HG02870 (cell line): ENCODE data around the gene DGKI.

ENCODE experiments used
- ATAC-seq: cut with Tn5 transposase; IDR thresholded peaks from one replicate; pipeline ENCODE4 v1.9.1; 2021; ENCODE audit warnings: mild to moderate bottlenecking, moderate library complexity; ENCODE audit not compliant: unreplicated experiment

The DGKI gene

GRCh38 chr7:137609500-137609899 is 237.3 kb downstream of the DGKI start:
- no peak for ATAC-seq

GRCh38 chr7:137606061-137606674 is 240.6 kb downstream of the DGKI start:
- ATAC-seq, result no peak

- no peak for ATAC-seq
These were observed 243.7 kb downstream of the DGKI start for GRCh38 chr7:137603043-137603442.

GRCh38 chr7:137601642-137602041 is 245.1 kb downstream of the DGKI start:
- ATAC-seq, result no peak

- ATAC-seq, result no peak
These were observed 248.9 kb downstream of the DGKI start for GRCh38 chr7:137597856-137598255.

- ATAC-seq, result no peak
These were observed 253.6 kb downstream of the DGKI start for GRCh38 chr7:137593115-137593711.

GRCh38 chr7:137592232-137592896 is 254.4 kb downstream of the DGKI start:
- ATAC-seq, result peak; percentile 69

- ATAC-seq, result no peak
These were observed 255.3 kb downstream of the DGKI start for GRCh38 chr7:137591421-137591837.

GRCh38 chr7:137590756-137591305 is 255.9 kb downstream of the DGKI start:
- ATAC-seq, result no peak

- no peak for ATAC-seq
These were observed 256.6 kb downstream of the DGKI start for GRCh38 chr7:137590071-137590755.

- ATAC-seq, result no peak
These were observed 259.4 kb downstream of the DGKI start for GRCh38 chr7:137587326-137587725.

GRCh38 chr7:137585591-137585990 is 261.2 kb downstream of the DGKI start:
- no peak for ATAC-seq

GRCh38 chr7:137583172-137583571 is 263.6 kb downstream of the DGKI start:
- ATAC-seq, result no peak

GRCh38 chr7:137579913-137580640 is 266.7 kb downstream of the DGKI start:
- no peak for ATAC-seq

- ATAC-seq, result no peak
These were observed 268.2 kb downstream of the DGKI start for GRCh38 chr7:137578541-137578940.

- ATAC-seq, result no peak
These were observed 269.6 kb downstream of the DGKI start for GRCh38 chr7:137577184-137577583.

- no peak for ATAC-seq
These were observed 270.3 kb downstream of the DGKI start for GRCh38 chr7:137576481-137576880.

- no peak for ATAC-seq
These were observed 272.0 kb downstream of the DGKI start for GRCh38 chr7:137574812-137575211.

- ATAC-seq, result no peak
These were observed 274.6 kb downstream of the DGKI start for GRCh38 chr7:137572056-137572784.

- ATAC-seq, result no peak
These were observed 282.1 kb downstream of the DGKI start for GRCh38 chr7:137564677-137565076.
